Ishikawa (cell line): Measurements from ENCODE around the gene FAM83F.

ENCODE experiments used
- TF ChIP-seq, protein P1 (sequence below): IDR thresholded peaks from 2 replicates; pipeline ENCODE4 v1.6.1; 2012; ENCODE audit warnings: low read depth, mild to moderate bottlenecking
- TF ChIP-seq, protein P2 (sequence below): IDR thresholded peaks from 2 replicates; pipeline ENCODE4 v1.6.1; 2012

DNA sequence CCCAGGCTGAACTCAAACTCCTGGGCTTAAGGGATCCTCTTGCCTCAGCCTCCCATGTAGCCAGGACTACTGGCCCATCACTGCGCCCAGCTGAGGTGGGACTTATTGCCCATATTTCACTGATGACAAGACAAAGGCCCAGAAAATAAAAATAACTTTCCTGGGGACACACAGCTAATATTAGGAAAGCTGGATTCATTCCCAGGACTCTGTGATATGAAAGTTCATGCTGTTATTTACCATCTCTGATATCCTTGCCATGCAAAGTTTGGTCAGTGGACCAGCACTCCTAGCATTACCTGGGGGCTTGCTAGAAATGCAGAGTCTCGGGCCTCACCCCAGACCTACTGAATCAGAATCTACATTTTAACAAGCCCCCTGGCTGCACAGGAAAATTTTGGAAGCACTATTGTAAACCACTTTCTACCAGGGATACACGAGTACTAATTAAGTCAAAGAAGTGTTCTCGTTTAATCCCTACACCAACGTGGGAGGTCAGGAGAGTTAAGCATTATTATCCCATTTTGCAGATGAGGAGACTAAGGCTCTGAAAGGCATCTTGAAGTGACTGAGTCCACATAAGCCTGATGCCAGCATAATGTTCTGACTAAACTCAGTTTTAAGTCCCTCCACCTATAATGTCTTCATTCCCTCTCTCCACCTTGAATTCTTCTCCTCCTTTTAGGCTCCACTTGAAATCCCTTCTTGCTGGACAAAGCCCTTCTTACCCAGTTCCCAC lies 2.5 kb upstream of the FAM83F start:
- TF ChIP-seq, protein P1, sequence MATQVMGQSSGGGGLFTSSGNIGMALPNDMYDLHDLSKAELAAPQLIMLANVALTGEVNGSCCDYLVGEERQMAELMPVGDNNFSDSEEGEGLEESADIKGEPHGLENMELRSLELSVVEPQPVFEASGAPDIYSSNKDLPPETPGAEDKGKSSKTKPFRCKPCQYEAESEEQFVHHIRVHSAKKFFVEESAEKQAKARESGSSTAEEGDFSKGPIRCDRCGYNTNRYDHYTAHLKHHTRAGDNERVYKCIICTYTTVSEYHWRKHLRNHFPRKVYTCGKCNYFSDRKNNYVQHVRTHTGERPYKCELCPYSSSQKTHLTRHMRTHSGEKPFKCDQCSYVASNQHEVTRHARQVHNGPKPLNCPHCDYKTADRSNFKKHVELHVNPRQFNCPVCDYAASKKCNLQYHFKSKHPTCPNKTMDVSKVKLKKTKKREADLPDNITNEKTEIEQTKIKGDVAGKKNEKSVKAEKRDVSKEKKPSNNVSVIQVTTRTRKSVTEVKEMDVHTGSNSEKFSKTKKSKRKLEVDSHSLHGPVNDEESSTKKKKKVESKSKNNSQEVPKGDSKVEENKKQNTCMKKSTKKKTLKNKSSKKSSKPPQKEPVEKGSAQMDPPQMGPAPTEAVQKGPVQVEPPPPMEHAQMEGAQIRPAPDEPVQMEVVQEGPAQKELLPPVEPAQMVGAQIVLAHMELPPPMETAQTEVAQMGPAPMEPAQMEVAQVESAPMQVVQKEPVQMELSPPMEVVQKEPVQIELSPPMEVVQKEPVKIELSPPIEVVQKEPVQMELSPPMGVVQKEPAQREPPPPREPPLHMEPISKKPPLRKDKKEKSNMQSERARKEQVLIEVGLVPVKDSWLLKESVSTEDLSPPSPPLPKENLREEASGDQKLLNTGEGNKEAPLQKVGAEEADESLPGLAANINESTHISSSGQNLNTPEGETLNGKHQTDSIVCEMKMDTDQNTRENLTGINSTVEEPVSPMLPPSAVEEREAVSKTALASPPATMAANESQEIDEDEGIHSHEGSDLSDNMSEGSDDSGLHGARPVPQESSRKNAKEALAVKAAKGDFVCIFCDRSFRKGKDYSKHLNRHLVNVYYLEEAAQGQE = no peak
- TF ChIP-seq, protein P2, sequence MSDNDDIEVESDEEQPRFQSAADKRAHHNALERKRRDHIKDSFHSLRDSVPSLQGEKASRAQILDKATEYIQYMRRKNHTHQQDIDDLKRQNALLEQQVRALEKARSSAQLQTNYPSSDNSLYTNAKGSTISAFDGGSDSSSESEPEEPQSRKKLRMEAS = no peak
